Ascending aorta (tissue), 2 donors: Measurements from ENCODE around the gene FBRSL1. TPM values are rescaled to one million over a fixed set of nuclear protein-coding genes. Genes with fewer than 3 reads are reported as not detected.

Experiments used
- DNase-seq, 2 donors: peaks; one replicate each; pipeline ENCODE4 v3.0.0-alpha.2; 2019; ENCODE audit warnings: low spot score in 2 of 2
- H3K27ac ChIP-seq, 2 donors: fragments of 200-600 bp; sonication (generic); one replicate each; pipeline ENCODE4 v1.5.1; 2016 to 2017; ENCODE audit warnings: mild to moderate bottlenecking in 1 of 2
- H3K27me3 ChIP-seq: fragments of 200-600 bp; sonication (generic); one replicate; pipeline ENCODE4 v1.5.1; 2017
- H3K36me3 ChIP-seq, 2 donors: fragments of 200-600 bp; sonication (generic); one replicate each; pipeline ENCODE4 v1.5.1; 2016
- H3K4me1 ChIP-seq, 2 donors: fragments of 200-600 bp; sonication (generic); one replicate each; pipeline ENCODE4 v1.5.1; 2016 to 2017; ENCODE audit warnings: mild to moderate bottlenecking in 1 of 2
- H3K4me3 ChIP-seq, 2 donors: fragments of 200-600 bp; sonication (generic); one replicate each; pipeline ENCODE4 v1.5.1; 2016 to 2017; ENCODE audit warnings: mild to moderate bottlenecking in 1 of 2
- H3K9me3 ChIP-seq, 2 donors: fragments of 200-600 bp; sonication (generic); one replicate each; pipeline ENCODE4 v1.5.1; 2016
- intact Hi-C: fragments of 100-400 bp; cut with DNase I; formaldehyde crosslinking; loops from one replicate; pipeline ENCODE4 v1.15.1; 2023
- total RNA-seq: library from RNA; depleted of rRNA; stranded (reverse); fragments of >200 nt; gene quantifications from one replicate; pipeline ENCODE4 v1.1.0, GENCODE V29; 2016
- TF ChIP-seq, protein P1 (sequence below), 3 experiments: fragments of 200-600 bp in 2 of 3; fragments of 450-650 bp in 1 of 3; sonication (generic) in 2 of 3; IDR thresholded peaks; one replicate each; pipeline ENCODE4 v1.5.1; 2016 to 2019; ENCODE audit warnings: antibody characterized with exemption in 3 of 3, mild to moderate bottlenecking in 1 of 3, moderate library complexity in 1 of 3

FBRSL1 gene
- total RNA-seq, 1 donor from 2014 or later: 40.7 TPM

DNA sequence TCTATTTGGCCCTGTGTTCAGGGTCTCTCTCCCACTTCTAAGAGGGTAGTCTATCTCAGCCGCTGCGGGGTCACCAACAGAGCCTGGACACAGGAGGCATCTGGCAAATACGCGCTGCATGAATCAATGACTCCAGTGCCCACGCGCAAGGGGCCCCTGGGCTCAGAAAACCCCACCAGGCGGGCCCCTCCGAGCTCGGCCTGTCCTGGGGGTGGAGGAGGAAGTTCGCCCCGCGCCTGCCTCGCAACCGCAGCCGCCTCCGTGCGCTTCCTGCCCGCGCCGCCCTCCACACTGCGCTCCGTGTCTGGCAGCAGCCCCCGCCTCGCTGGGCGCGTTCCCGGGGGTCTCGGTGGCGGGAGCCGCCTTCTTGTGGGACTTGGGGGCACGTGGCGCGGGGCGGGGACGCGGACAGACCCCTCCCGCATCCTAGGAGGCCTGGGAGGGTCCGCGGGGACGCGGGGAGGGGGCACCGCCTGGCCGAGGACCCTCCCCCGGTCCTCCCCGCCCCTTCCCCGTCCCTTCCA, 811 bp upstream of the FBRSL1 start:
- no peaks in the 10 kb centered on the region for H3K36me3 ChIP-seq
- intact Hi-C loops: loop anchor here (1.0 to 10.0 kb wide), 8 partner anchors 196 to 1617 kb away; partner anchors contain the start of genes ANKLE2, DDX51, NOC4L and POLE
- H3K9me3 ChIP-seq: no peaks in the 10 kb centered on the region
- TF ChIP-seq, protein P1, sequence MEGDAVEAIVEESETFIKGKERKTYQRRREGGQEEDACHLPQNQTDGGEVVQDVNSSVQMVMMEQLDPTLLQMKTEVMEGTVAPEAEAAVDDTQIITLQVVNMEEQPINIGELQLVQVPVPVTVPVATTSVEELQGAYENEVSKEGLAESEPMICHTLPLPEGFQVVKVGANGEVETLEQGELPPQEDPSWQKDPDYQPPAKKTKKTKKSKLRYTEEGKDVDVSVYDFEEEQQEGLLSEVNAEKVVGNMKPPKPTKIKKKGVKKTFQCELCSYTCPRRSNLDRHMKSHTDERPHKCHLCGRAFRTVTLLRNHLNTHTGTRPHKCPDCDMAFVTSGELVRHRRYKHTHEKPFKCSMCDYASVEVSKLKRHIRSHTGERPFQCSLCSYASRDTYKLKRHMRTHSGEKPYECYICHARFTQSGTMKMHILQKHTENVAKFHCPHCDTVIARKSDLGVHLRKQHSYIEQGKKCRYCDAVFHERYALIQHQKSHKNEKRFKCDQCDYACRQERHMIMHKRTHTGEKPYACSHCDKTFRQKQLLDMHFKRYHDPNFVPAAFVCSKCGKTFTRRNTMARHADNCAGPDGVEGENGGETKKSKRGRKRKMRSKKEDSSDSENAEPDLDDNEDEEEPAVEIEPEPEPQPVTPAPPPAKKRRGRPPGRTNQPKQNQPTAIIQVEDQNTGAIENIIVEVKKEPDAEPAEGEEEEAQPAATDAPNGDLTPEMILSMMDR (IDR thresholded peaks at IDR 0.05): no peak
- H3K27ac ChIP-seq: peak overlapping the region; percentile 42 to 60
- DNase-seq: no peak
- H3K4me3 ChIP-seq: peak overlapping the region; percentile 73 to 92
- peaks cover 10 to 29% of the 10 kb centered on the region in 2 donors for H3K4me1 ChIP-seq
- H3K27me3 ChIP-seq: no peaks in the 10 kb centered on the region

DNA sequence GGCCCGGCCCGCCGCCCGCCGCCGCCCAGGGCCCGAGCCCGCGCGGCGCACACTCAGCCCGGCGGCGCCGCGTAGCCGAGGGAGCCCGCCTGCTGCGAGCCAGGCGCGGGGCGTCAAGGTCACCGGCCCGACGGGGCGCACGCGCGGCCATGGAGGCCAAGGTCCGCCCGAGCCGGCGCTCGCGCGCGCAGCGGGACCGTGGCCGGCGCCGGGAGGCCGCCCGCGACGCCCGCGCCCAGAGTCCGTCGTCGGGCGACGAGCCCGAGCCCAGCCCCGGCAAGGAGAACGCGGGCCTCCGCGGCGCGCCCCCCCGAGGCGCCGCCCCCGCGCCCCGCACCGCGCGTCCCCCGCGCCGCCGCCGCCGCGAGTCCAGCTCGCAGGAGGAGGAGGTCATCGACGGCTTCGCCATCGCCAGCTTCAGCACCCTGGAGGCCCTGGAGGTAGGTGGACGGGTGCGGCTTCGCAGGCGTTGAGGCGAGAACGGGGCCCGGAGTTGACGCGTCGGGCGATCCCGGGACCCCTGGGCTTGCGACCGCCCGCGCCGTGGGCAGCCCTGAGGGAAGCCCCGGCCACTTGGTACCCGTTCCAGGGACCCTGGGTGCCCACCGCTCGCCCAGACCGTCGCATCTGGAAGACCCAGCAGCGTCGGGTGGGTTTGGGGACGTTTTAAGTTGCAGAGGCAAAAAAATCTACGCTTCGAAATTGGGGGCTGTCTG, 629 bp downstream of the FBRSL1 start:
- TF ChIP-seq, protein P1 (IDR thresholded peaks at IDR 0.05): no peak
- no peaks in the 10 kb centered on the region for H3K9me3 ChIP-seq
- H3K27me3 ChIP-seq: no peaks in the 10 kb centered on the region
- H3K4me3 ChIP-seq: peak overlapping the region; percentile 72 to 79
- peaks cover 10 to 38% of the 10 kb centered on the region in 2 donors for H3K4me1 ChIP-seq
- H3K27ac ChIP-seq: no peak overlapping the region
- DNase-seq: no peak
- no peaks in the 10 kb centered on the region for H3K36me3 ChIP-seq
- intact Hi-C loops: no loop called here

DNA sequence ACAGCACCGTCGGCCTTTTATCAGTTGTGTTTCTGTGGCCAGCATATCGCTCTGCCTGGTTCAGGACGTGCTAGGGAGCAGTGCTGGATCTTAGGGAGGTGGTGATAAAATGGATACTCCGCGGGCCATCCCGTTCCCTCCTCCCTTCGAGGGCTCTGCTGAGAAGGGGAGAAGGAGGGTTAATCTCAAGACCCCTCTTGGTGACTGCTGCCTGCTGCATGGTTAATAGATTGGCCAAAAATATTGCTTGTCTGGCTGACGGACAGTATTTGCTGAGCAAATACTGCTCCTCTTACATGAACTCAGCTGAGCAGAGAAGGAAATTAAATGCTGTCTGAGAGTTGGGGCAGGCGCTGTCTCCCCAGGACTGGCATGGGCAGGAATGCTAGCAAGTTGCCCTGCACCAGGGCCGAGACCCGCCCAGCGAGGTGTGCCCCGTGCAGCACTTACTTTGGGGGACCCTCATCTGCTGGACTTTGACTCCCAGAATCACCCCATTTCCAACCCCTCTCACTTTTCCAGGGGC, 1.2 kb downstream of the FBRSL1 start:
- intact Hi-C loops: no loop called here
- H3K27me3 ChIP-seq: no peaks in the 10 kb centered on the region
- peak overlapping the region; percentile 72 to 79 for H3K4me3 ChIP-seq
- H3K27ac ChIP-seq: no peak overlapping the region
- H3K4me1 ChIP-seq: peaks cover 10 to 39% of the 10 kb centered on the region in 2 donors
- TF ChIP-seq, protein P1 (IDR thresholded peaks at IDR 0.05): no peak
- no peaks in the 10 kb centered on the region for H3K36me3 ChIP-seq
- no peaks in the 10 kb centered on the region for H3K9me3 ChIP-seq
- DNase-seq: no peak

DNA sequence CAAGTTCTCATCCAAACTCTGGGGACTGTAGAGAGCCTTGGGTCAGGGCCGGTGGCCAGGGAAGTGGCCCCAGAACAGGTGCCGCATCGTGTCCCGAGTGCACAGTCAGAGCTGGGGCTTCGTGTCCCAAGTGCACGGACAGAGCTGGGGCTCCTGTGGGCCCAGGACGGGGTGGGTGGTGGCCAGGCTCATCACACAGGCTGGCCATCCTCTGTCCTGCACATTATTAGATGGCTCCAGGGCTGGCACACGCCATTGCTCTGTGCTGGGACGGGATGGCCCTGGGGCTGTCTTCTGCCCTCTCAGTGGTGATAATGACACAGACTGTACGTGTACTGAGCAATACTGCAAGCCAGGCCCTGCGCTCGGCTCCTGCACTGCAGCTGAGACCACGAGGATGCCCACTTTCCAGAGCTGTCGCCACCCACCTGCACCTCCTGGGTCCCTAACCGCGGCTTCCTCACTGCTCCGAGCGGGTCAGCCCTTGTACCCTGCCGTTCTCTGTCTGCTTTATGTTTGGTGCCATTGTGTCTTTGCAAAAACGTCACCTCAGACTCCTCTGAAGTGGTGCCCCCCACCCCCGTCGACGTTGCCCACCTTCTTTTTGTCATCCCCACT, 1.9 kb downstream of the FBRSL1 start:
- TF ChIP-seq, protein P1 (IDR thresholded peaks at IDR 0.05): no peak
- Histone ChIP-seq H3K4me3 (peak overlapping the region; percentile 72 to 79), H3K27me3 (no peaks in the 10 kb centered on the region), H3K4me1 (peaks cover 10 to 39% of the 10 kb centered on the region in 2 donors), H3K9me3 (no peaks in the 10 kb centered on the region), H3K36me3 (no peaks in the 10 kb centered on the region), H3K27ac (no peak overlapping the region)
- DNase-seq: no peak
- intact Hi-C loops: no loop called here

DNA sequence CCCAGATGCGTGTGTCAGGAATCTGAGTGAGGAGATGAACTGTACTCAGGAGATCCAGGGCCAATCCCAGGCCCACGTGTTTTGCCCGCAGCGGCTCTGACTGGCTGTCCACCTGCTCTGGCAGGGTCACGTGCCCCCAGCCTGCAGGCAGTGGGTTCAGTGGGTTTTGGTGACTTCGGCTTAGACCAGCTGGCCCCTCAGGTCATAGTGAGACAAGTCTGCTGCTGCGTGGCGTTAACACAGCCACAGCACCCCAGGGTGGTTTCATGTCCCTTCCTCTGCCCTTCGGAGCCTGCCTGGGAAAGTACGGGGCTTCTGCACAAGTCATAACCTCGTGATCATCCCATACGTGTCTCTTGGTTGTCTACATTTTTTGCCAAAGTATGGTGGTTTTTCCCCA, 2.6 kb downstream of the FBRSL1 start:
- H3K4me1 ChIP-seq: peaks cover 10 to 39% of the 10 kb centered on the region in 2 donors

More for the DNA sequence above, 2.6 kb downstream of the FBRSL1 start:
- no peak overlapping the region for H3K27ac ChIP-seq
- no peak for DNase-seq
- no peaks in the 10 kb centered on the region for H3K9me3 ChIP-seq
- intact Hi-C loops: no loop called here
- no peaks in the 10 kb centered on the region for H3K36me3 ChIP-seq
- TF ChIP-seq, protein P1 (IDR thresholded peaks at IDR 0.05): no peak
- peak overlapping the region; percentile 72 to 79 for H3K4me3 ChIP-seq
- no peaks in the 10 kb centered on the region for H3K27me3 ChIP-seq
